ENCODE data around the gene TMEM239.

Gene TMEM239

DNA sequence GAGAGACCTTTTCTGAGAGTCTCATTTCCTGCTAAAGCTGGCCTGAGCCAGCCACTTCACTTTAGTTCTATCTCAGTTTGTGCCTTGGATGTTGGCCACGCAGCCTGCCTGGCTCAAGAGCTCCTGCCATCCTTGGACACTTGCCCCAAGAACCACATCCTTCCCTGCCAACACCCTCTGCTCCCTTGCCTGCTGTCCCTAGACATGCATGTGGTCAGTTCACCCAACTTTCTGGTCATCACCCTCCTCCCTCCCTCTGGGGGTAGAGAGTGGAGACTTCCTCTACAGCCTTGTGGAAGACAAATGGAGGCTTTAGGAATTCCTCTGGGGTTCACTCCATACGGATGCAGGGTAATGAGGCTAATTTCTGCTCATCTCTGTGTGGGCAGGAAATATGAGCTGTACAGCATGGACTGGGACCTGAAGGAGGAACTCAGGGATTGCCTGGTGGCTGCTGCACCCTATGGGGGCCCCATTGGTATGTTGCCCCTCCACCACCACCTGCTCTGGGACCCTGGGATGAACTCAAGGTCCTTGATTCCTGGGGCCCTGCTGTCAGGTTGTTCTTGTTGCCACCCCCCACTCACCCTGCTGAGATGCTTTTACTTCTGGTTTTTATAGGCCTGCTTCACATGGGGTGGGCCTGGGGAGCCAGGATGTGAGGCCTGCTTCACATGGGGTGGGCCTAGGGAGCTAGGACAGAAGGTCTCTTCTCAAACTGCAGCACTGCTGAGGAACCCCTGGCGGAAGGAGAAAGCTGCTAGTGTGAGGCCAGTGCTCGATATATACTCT lies 43.4 kb downstream of the TMEM239 start:
- no peak for DNase-seq

DNA sequence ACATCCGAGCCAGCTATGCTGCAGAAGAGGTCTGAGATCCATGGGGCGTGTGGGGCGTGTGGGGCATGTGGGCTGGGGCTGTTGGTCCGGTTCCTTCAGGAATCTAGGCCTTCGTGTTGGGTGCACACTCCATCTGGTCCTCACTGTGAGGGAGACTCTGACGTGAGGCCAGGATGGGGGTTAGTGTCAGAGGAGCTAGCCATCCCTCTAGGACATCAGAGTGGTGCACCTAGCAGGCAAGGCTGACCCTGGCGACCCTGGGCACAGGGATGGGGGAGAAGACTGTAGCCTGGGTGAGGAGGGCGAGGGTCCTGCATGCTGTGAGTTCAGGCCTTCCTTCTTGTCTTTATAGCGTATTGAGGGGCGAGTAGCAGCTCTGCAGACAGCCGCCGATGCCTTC lies 48.5 kb downstream of the TMEM239 start:
- DNase-seq = no peak

DNA sequence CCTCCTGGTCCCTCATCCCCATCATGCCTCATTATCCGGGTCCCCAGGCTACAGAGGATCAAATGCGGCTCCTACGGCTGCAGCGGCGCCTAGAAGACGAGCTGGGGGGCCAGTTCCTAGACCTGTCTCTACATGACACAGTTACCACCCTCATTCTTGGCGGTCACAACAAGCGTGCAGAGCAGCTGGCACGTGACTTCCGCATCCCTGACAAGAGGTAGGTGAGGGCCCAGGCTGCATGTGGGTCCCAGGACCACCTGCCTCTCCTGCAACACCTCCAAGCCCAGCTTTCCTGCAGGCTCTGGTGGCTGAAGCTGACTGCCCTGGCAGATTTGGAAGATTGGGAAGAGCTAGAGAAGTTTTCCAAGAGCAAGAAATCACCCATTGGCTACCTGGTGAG lies 48.9 kb downstream of the TMEM239 start:
- no peak for DNase-seq

DNA sequence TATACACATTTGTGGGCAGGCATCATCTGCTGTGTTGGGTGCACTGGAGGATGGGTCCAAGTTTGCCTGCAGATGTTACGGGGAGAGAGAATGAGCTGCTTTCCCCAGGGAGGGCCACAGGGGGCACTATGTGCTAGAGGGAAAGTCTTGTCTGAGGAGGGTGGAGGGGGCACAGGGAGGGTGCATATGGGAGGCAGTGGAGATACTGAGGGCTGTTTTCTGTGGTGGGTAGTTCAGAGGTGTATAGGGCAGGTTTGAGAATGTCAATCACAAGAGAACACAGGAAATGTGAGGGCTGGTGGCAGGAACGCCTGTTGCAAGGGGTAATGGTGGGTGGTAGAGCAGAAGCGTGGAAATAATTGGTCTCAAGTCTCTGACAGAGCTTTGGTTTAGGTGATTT lies 49.5 kb downstream of the TMEM239 start:
- no peak for DNase-seq

DNA sequence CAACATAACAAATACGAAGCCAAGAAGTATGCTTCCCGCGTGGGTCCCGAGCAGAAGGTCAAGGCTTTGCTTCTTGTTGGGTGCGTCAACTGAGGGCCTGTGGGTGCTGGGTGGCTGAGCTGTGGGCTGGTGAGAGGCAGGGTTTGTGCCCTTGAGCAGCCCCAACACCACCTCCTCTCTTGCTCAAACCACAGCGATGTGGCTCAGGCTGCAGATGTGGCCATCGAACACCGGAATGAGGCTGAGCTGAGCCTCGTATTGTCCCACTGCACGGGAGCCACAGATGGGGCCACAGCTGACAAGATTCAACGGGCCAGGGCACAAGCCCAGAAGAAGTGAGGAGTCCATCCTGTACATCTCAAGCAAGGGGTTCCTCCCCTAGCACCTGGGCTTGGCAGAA lies 50.1 kb downstream of the TMEM239 start:
- no peak for DNase-seq

DNA sequence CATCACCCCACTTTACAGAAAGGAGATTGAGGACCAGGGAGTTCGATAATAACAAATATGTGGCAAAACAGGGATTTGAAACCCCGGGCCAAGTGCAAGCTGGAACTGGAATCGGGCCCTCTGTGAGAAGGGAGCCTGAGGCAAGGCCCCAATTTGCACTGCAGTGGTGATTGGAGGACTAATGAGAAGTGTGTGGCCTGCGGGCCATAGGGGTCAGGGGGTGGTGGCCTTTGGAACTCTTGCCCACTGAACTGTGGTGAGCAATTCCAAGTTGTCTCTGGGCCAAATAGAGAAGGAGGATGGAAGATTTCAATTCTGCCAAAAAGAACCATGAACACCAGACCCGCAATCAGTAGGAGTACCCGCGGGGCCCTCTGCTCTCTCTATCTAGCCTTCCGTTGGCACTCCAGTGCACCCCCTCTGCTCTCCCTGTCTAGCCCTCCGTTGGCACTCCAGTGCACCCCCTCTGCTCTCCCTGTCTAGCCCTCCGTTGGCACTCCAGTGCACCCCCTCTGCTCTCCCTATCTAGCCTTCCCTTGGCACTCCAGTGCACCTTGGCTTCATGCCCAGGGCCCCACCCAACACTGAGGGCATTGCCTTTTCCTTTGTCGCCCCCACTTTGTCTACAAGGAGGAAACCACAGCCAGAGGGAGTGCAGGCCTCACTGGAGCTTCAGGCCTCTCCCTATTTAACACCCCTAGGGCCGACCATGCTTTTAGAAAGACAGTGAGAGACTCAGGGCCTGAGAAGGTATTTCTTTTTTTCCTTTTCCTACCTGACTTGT lies 51.1 kb downstream of the TMEM239 start:
- DNase-seq = no peak
